Esophagus muscularis mucosa (tissue), 4 donors: Measurements from ENCODE around the gene TES. TPM values are rescaled to one million over a fixed set of nuclear protein-coding genes. Genes with fewer than 3 reads are reported as not detected.

Source experiments
- DNase-seq: peaks from one replicate; pipeline ENCODE4 v3.0.0-alpha.2; 2017; ENCODE audit errors: extremely low spot score
- H3K27ac ChIP-seq, 4 donors: fragments of 200-600 bp; sonication (generic); replicated peaks in 1 of 4; 1 replicate in 3 of 4; 2 replicates in 1 of 4; pipeline ENCODE4 v1.5.1; 2016 to 2019; ENCODE audit warnings: mild to moderate bottlenecking in 1 of 4
- H3K27me3 ChIP-seq, 4 donors: fragments of 200-600 bp; sonication (generic); one replicate each; pipeline versions ENCODE4 v1.5.1 to v1.6.0; 2016 to 2019
- H3K36me3 ChIP-seq, 4 donors: fragments of 200-600 bp; sonication (generic); one replicate each; pipeline ENCODE4 v1.5.1; 2016 to 2019
- H3K4me1 ChIP-seq, 4 donors: fragments of 200-600 bp; sonication (generic); one replicate each; pipeline ENCODE4 v1.5.1; 2016 to 2019
- H3K4me3 ChIP-seq, 4 donors: fragments of 200-600 bp; sonication (generic); 1 replicate in 2 of 4; 2 replicates in 2 of 4; pipeline ENCODE4 v1.5.1; 2016 to 2019; ENCODE audit warnings: mild to moderate bottlenecking in 4 of 4, moderate library complexity in 1 of 4
- H3K9me3 ChIP-seq, 4 donors: fragments of 200-600 bp; sonication (generic); 1 replicate in 3 of 4; 2 replicates in 1 of 4; pipeline ENCODE4 v1.5.1; 2016 to 2019
- CTCF ChIP-seq, 3 experiments: fragments of 200-600 bp in 2 of 3; fragments of 450-650 bp in 1 of 3; sonication (generic) in 2 of 3; IDR thresholded peaks; one replicate each; pipeline ENCODE4 v1.5.1; 2017 to 2019; ENCODE audit warnings: antibody characterized with exemption in 3 of 3, mild to moderate bottlenecking in 2 of 3, moderate library complexity in 1 of 3
- EP300 ChIP-seq: sonication (generic); formaldehyde crosslinking; IDR thresholded peaks from one replicate; pipeline ENCODE4 v1.6.1; 2017; ENCODE audit warnings: antibody characterized with exemption
- POLR2A ChIP-seq: fragments of 450-650 bp; IDR thresholded peaks from one replicate; pipeline ENCODE4 v1.6.1; 2017; ENCODE audit warnings: antibody characterized with exemption, moderate library complexity, mild to moderate bottlenecking, low read depth
- POLR2AphosphoS5 ChIP-seq, 2 donors: sonication (generic); formaldehyde crosslinking; IDR thresholded peaks; one replicate each; pipeline ENCODE4 v1.6.1; 2017; ENCODE audit warnings: antibody characterized with exemption in 2 of 2
- WGBS: methylation state at CpG from one replicate; pipeline ENCODE4 v1.1.5; 2018; 5-methylcytosine and 5-hydroxymethylcytosine counted together
- intact Hi-C: fragments of 100-400 bp; cut with DNase I; formaldehyde crosslinking; loops from one replicate; pipeline ENCODE4 v1.15.1; 2023
- total RNA-seq, 4 donors: library from RNA; depleted of rRNA; stranded (reverse); fragments of >200 nt; gene quantifications; one replicate each; pipeline versions ENCODE4 v1.1.0 to v1.2.1, GENCODE V29; 2016

The TES gene
- total RNA-seq, 4 donors from 2014 or later = 213 to 356 (median 265) TPM

GRCh38 chr7:116226664-116227063, 16.3 kb downstream of the TES start:
- WGBS = 87% methylated on average over 2 of the region's 2 CpGs
- DNase-seq = no peak
- Histone ChIP-seq H3K9me3 (no peaks in the 10 kb centered on the region), H3K27me3 (no peaks in the 10 kb centered on the region), H3K4me1 (peaks cover 41 to 99% (median 87%) of the 10 kb centered on the region in 4 donors), H3K27ac (peak overlapping the region; percentile 3 to 79 (median 42)), H3K4me3 (no peak overlapping the region), H3K36me3 (no peaks in the 10 kb centered on the region)
- no peak for TF ChIP-seq EP300
- no peak for TF ChIP-seq POLR2AphosphoS5 (IDR thresholded peaks at IDR 0.05)
- no peak for TF ChIP-seq CTCF (IDR thresholded peaks at IDR 0.05)
- TF ChIP-seq POLR2A = no peak
- intact Hi-C loops = no loop called here

GRCh38 chr7:116227678-116228239, 17.4 kb downstream of the TES start:
- TF ChIP-seq EP300 (no peak), POLR2AphosphoS5 (IDR thresholded peaks at IDR 0.05) (no peak), CTCF (IDR thresholded peaks at IDR 0.05) (no peak), POLR2A (no peak)
- intact Hi-C loops = no loop called here
- Histone ChIP-seq H3K36me3 (no peaks in the 10 kb centered on the region), H3K27ac (peak overlapping the region; percentile 58 to 87 (median 82)), H3K9me3 (no peaks in the 10 kb centered on the region), H3K27me3 (no peaks in the 10 kb centered on the region), H3K4me3 (no peak overlapping the region), H3K4me1 (peaks cover 52 to 99% (median 89%) of the 10 kb centered on the region in 4 donors)
- 42% methylated on average over 2 of the region's 2 CpGs for WGBS
- DNase-seq = no peak

GRCh38 chr7:116228241-116228640, 17.9 kb downstream of the TES start:
- Histone ChIP-seq H3K27ac (peak overlapping the region; percentile 58 to 87 (median 82)), H3K4me3 (no peak overlapping the region), H3K9me3 (no peaks in the 10 kb centered on the region), H3K36me3 (no peaks in the 10 kb centered on the region), H3K4me1 (peaks cover 57 to 99% (median 90%) of the 10 kb centered on the region in 4 donors), H3K27me3 (no peaks in the 10 kb centered on the region)
- no peak for DNase-seq
- intact Hi-C loops = no loop called here
- 14% methylated on average over 5 of the region's 5 CpGs for WGBS
- TF ChIP-seq CTCF (IDR thresholded peaks at IDR 0.05) (no peak), POLR2A (no peak), POLR2AphosphoS5 (IDR thresholded peaks at IDR 0.05) (no peak), EP300 (no peak)

GRCh38 chr7:116229366-116229765, 19.0 kb downstream of the TES start:
- H3K27ac ChIP-seq = peak overlapping the region; percentile 79 to 87 (median 84)
- H3K4me3 ChIP-seq = no peak overlapping the region
- TF ChIP-seq POLR2A = no peak
- no peak for TF ChIP-seq EP300
- no peak for TF ChIP-seq POLR2AphosphoS5 (IDR thresholded peaks at IDR 0.05)
- TF ChIP-seq CTCF (IDR thresholded peaks at IDR 0.05) = no peak
- H3K36me3 ChIP-seq = no peaks in the 10 kb centered on the region
- peaks cover 57 to 98% (median 90%) of the 10 kb centered on the region in 4 donors for H3K4me1 ChIP-seq
- no peaks in the 10 kb centered on the region for H3K9me3 ChIP-seq
- intact Hi-C loops = no loop called here
- no peak for DNase-seq
- H3K27me3 ChIP-seq = no peaks in the 10 kb centered on the region
